NB4 (cell line): ENCODE results near the gene SLC25A24.
A peak's percentile ranks its signal among the peaks of the same experiment; 100 is the strongest.

Source experiments
- DNase-seq: peaks from one replicate; pipeline ENCODE4 v3.0.0; 2010; ENCODE audit warnings: low read depth
- H3K4me3 ChIP-seq: one replicate; pipeline ENCODE4 v1.5.1; 2011; ENCODE audit warnings: mild to moderate bottlenecking, low read depth, low read length, moderate library complexity
- MYC ChIP-seq: IDR thresholded peaks from 2 replicates; pipeline ENCODE4 v1.6.1; 2011; ENCODE audit warnings: low read depth, low read length
- POLR2A ChIP-seq: IDR thresholded peaks from 2 replicates; pipeline ENCODE4 v1.6.1; 2011; ENCODE audit warnings: mild to moderate bottlenecking; ENCODE audit not compliant: insufficient read length; ENCODE audit errors: extremely low read depth
- TF ChIP-seq, protein P1 (sequence below): IDR thresholded peaks from 2 replicates; pipeline ENCODE4 v1.6.1; 2011; ENCODE audit warnings: low read depth, low read length
- TF ChIP-seq, protein P2 (sequence below): IDR thresholded peaks from one replicate; pipeline ENCODE4 v1.5.1; 2012; ENCODE audit warnings: low read depth, low read length

Gene SLC25A24

DNA sequence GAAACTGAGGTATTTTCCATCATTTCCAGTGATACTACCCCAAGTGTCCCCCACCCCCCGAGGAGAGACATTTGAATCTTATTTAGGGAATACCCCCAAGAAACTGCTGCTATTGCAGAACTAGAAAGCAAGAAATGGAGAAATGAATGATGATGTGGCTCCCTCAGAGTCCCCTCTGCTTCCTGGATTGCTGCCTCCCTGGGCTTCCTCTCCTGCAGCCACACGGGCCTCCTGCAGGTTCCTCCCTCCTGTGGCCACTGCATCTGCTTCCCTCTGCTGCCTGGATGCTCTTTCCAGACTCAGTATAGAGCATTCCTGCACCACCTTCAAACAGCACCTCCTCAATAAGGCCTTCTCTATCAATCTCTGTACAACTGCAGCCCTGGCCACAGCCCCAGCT is 69.3 kb downstream of the SLC25A24 start:
- no peak overlapping the region for H3K4me3 ChIP-seq
- peak; percentile 14 for DNase-seq
- no peak for TF ChIP-seq POLR2A
- TF ChIP-seq, protein P1, sequence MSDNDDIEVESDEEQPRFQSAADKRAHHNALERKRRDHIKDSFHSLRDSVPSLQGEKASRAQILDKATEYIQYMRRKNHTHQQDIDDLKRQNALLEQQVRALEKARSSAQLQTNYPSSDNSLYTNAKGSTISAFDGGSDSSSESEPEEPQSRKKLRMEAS: no peak
- TF ChIP-seq, protein P2, sequence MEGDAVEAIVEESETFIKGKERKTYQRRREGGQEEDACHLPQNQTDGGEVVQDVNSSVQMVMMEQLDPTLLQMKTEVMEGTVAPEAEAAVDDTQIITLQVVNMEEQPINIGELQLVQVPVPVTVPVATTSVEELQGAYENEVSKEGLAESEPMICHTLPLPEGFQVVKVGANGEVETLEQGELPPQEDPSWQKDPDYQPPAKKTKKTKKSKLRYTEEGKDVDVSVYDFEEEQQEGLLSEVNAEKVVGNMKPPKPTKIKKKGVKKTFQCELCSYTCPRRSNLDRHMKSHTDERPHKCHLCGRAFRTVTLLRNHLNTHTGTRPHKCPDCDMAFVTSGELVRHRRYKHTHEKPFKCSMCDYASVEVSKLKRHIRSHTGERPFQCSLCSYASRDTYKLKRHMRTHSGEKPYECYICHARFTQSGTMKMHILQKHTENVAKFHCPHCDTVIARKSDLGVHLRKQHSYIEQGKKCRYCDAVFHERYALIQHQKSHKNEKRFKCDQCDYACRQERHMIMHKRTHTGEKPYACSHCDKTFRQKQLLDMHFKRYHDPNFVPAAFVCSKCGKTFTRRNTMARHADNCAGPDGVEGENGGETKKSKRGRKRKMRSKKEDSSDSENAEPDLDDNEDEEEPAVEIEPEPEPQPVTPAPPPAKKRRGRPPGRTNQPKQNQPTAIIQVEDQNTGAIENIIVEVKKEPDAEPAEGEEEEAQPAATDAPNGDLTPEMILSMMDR: no peak
- TF ChIP-seq MYC: no peak

DNA sequence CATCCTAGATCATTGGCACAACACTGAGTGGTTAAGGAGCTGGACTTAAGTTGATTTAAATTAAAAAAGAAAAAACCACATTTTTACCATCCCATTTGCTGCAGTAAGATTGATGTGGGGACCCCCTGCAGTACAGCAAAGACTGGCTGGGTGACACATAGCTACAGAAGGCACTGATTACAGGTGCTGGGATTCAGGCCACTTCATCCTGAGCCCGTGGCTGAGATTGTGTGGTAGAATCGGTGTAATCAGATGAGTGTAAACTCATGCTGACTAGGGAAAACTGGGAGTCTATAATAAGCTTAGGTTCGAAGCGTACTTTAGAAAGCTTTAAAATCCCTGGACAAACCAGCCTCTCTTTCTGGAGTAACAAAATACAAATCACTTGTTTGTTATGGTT is 70.1 kb downstream of the SLC25A24 start:
- H3K4me3 ChIP-seq: no peak overlapping the region
- no peak for DNase-seq
- TF ChIP-seq, protein P1: no peak
- TF ChIP-seq POLR2A: no peak
- TF ChIP-seq MYC: no peak
- TF ChIP-seq, protein P2: no peak

DNA sequence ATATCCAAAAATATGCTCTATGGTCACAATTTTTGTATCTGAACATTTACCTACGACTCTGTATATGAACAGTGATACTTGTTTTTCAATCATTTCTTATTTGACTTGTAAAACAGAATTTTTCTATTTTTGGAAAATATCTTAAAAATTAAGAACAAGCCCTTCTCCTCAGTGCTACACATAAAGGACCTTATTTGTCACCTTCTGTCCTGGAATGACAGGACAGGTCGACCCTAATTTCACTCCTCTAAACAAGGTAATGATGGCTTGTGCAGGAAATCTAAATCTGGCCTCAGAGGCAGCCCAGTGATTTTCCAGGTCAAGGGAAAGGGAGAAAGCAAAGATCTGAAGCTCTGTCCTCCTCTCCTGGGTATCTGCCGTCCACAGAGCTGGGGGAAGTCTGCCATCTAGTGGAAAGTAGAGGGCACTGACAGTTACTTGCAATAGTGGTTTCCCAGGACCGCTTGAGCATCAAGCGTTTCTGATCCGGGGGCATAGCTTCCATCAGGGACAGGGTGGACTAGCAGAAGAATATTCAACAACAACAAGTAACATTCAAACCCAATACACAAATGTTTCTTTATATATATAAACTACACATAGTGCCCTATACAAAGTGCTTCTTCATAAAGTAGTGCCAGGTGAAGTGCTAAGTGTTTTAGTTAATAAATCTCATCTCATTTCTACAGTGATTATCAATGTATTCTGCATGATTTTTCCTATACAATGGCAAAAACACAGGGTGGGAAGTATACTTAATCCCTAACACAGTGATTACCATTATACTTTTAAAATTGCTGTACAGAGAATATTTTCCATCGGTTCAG is 74.6 kb downstream of the SLC25A24 start:
- peak; percentile 77 for DNase-seq
- no peak overlapping the region for H3K4me3 ChIP-seq
- TF ChIP-seq, protein P2: peak; percentile 76
- TF ChIP-seq, protein P1: no peak

DNA sequence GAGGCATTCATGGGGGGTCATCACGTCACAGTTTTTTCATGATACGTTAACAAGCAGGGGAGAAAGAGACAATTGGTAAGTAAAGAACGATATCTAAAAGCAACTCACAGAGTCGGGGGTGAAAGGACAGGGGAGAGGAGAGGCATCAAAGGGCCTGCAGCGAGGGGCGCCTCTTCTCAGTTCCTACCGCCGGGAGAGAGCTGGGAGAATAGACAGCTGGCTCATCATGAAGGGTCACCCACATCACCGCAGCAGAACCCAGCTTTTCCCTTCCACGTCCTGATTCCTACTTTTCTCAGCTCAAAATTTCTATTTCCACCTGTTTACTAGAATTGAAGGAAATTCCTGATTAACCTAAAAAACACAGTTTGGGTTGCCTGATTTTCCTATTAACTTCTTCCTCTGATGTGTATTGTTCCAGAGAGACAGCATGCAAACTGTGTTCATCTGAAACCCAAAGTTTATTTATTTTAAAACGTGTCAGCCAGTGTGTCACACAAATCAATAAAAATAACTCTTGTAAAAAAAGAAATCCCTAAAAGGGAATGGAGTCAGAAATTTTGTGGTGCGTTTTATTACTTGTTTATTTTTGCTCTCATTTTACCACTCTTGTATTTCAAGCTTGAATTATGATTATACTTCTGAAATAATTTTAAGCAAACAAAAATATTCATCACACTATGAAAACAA is 75.4 kb downstream of the SLC25A24 start:
- TF ChIP-seq POLR2A: no peak
- TF ChIP-seq, protein P2: no peak
- TF ChIP-seq, protein P1: no peak
- no peak for TF ChIP-seq MYC
- H3K4me3 ChIP-seq: no peak overlapping the region
- DNase-seq: no peak

DNA sequence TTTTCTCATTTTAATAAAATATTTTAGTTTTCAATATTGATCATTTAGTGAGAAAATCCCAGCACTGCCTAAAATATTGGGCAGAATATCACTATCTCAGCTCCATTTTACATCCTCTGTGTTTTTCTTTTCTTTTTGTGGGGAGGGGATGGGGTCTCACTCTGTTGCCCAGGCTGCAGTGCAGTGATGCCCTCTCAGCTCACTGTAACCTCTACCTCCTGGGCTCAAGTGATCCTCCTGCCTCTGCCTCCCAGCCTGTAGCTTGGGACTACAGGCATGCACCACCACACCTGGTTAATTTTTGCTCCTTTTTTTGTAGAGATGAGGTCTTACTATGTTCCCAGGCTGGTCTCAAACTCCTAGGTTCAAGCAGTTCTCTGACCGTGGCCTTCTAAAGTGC is 76.1 kb downstream of the SLC25A24 start:
- no peak for DNase-seq
- TF ChIP-seq MYC: no peak
- TF ChIP-seq, protein P1: no peak
- TF ChIP-seq, protein P2: no peak
- TF ChIP-seq POLR2A: no peak
- H3K4me3 ChIP-seq: no peak overlapping the region
